ENCODE measurements around the gene TMEM236.

Gene TMEM236

GRCh38 chr10:17817316-17817715, 65.3 kb downstream of the TMEM236 start:
- no peak overlapping the region for H3K27ac Mint-ChIP-seq
- no peak overlapping the region for H3K4me3 Mint-ChIP-seq
- H3K27me3 Mint-ChIP-seq, result peaks cover 12% of the 10 kb centered on the region
- no peaks in the 10 kb centered on the region for H3K4me1 Mint-ChIP-seq (ENCODE audit: low read depth)
- no peaks in the 10 kb centered on the region for H3K9me3 Mint-ChIP-seq (ENCODE audit: low read depth)
- H3K36me3 Mint-ChIP-seq, result no peaks in the 10 kb centered on the region

- Mint-ChIP-seq H3K4me3 (no peak overlapping the region), H3K36me3 (no peaks in the 10 kb centered on the region), H3K27ac (no peak overlapping the region), H3K9me3 (ENCODE audit: low read depth) (no peaks in the 10 kb centered on the region), H3K4me1 (ENCODE audit: low read depth) (no peaks in the 10 kb centered on the region), H3K27me3 (peaks cover 12% of the 10 kb centered on the region)
Measured at GRCh38 chr10:17817790-17818189, 65.8 kb downstream of the TMEM236 start.

GRCh38 chr10:17819836-17820235, 67.8 kb downstream of the TMEM236 start:
- Mint-ChIP-seq H3K9me3 (ENCODE audit: low read depth) (no peaks in the 10 kb centered on the region), H3K27me3 (peaks cover 12% of the 10 kb centered on the region), H3K36me3 (no peaks in the 10 kb centered on the region), H3K4me3 (no peak overlapping the region), H3K27ac (no peak overlapping the region), H3K4me1 (ENCODE audit: low read depth) (no peaks in the 10 kb centered on the region)

- Mint-ChIP-seq H3K27ac (no peak overlapping the region), H3K9me3 (ENCODE audit: low read depth) (no peaks in the 10 kb centered on the region), H3K36me3 (no peaks in the 10 kb centered on the region), H3K4me1 (ENCODE audit: low read depth) (no peaks in the 10 kb centered on the region), H3K4me3 (no peak overlapping the region), H3K27me3 (peaks cover 8% of the 10 kb centered on the region)
Measured at GRCh38 chr10:17820943-17821342, 68.9 kb downstream of the TMEM236 start.

- Mint-ChIP-seq H3K36me3 (no peaks in the 10 kb centered on the region), H3K27me3 (peaks cover 8% of the 10 kb centered on the region), H3K9me3 (ENCODE audit: low read depth) (no peaks in the 10 kb centered on the region), H3K27ac (no peak overlapping the region), H3K4me1 (ENCODE audit: low read depth) (no peaks in the 10 kb centered on the region), H3K4me3 (no peak overlapping the region)
Measured at GRCh38 chr10:17821893-17822292, 69.9 kb downstream of the TMEM236 start.

GRCh38 chr10:17831341-17831740, 79.3 kb downstream of the TMEM236 start:
- peaks cover 2% of the 10 kb centered on the region for H3K4me1 Mint-ChIP-seq (ENCODE audit: low read depth)
- peaks cover 5% of the 10 kb centered on the region for H3K27me3 Mint-ChIP-seq
- H3K36me3 Mint-ChIP-seq, result no peaks in the 10 kb centered on the region
- H3K27ac Mint-ChIP-seq, result no peak overlapping the region
- H3K4me3 Mint-ChIP-seq, result no peak overlapping the region
- H3K9me3 Mint-ChIP-seq (ENCODE audit: low read depth), result no peaks in the 10 kb centered on the region

GRCh38 chr10:17831896-17832295, 79.9 kb downstream of the TMEM236 start:
- peaks cover 3% of the 10 kb centered on the region for H3K4me1 Mint-ChIP-seq (ENCODE audit: low read depth)
- H3K9me3 Mint-ChIP-seq (ENCODE audit: low read depth), result no peaks in the 10 kb centered on the region
- no peaks in the 10 kb centered on the region for H3K36me3 Mint-ChIP-seq
- peaks cover 5% of the 10 kb centered on the region for H3K27me3 Mint-ChIP-seq
- H3K4me3 Mint-ChIP-seq, result no peak overlapping the region
- H3K27ac Mint-ChIP-seq, result no peak overlapping the region

GRCh38 chr10:17833656-17834055, 81.7 kb downstream of the TMEM236 start:
- Mint-ChIP-seq H3K27me3 (peaks cover 11% of the 10 kb centered on the region), H3K9me3 (ENCODE audit: low read depth) (no peaks in the 10 kb centered on the region), H3K36me3 (no peaks in the 10 kb centered on the region), H3K4me3 (no peak overlapping the region), H3K27ac (no peak overlapping the region), H3K4me1 (ENCODE audit: low read depth) (peaks cover 3% of the 10 kb centered on the region)

GRCh38 chr10:17835688-17836087, 83.7 kb downstream of the TMEM236 start:
- Mint-ChIP-seq H3K36me3 (no peaks in the 10 kb centered on the region), H3K4me3 (no peak overlapping the region), H3K9me3 (ENCODE audit: low read depth) (no peaks in the 10 kb centered on the region), H3K27me3 (peaks cover 11% of the 10 kb centered on the region), H3K4me1 (ENCODE audit: low read depth) (peaks cover 3% of the 10 kb centered on the region), H3K27ac (no peak overlapping the region)

- Mint-ChIP-seq H3K27ac (no peak overlapping the region), H3K27me3 (peaks cover 9% of the 10 kb centered on the region), H3K36me3 (no peaks in the 10 kb centered on the region), H3K9me3 (ENCODE audit: low read depth) (no peaks in the 10 kb centered on the region), H3K4me3 (no peak overlapping the region), H3K4me1 (ENCODE audit: low read depth) (peaks cover 3% of the 10 kb centered on the region)
Measured at GRCh38 chr10:17836942-17837341, 84.9 kb downstream of the TMEM236 start.

- H3K9me3 Mint-ChIP-seq (ENCODE audit: low read depth), result no peaks in the 10 kb centered on the region
- no peak overlapping the region for H3K4me3 Mint-ChIP-seq
Measured at GRCh38 chr10:17838080-17838648, 86.2 kb downstream of the TMEM236 start.

GRCh38 chr10:17841050-17841449, 89.0 kb downstream of the TMEM236 start:
- no peak overlapping the region for H3K27ac Mint-ChIP-seq
- no peaks in the 10 kb centered on the region for H3K36me3 Mint-ChIP-seq
- no peak overlapping the region for H3K4me3 Mint-ChIP-seq
- peaks cover 8% of the 10 kb centered on the region for H3K27me3 Mint-ChIP-seq
- H3K9me3 Mint-ChIP-seq (ENCODE audit: low read depth), result no peaks in the 10 kb centered on the region
- H3K4me1 Mint-ChIP-seq (ENCODE audit: low read depth), result peaks cover 3% of the 10 kb centered on the region

More at GRCh38 chr10:17838080-17838648, 86.2 kb downstream of the TMEM236 start:
- no peak overlapping the region for H3K27ac Mint-ChIP-seq
- peaks cover 3% of the 10 kb centered on the region for H3K4me1 Mint-ChIP-seq (ENCODE audit: low read depth)
- peaks cover 9% of the 10 kb centered on the region for H3K27me3 Mint-ChIP-seq
- H3K36me3 Mint-ChIP-seq, result no peaks in the 10 kb centered on the region

GRCh38 chr10:17842641-17843040, 90.6 kb downstream of the TMEM236 start:
- peaks cover 7% of the 10 kb centered on the region for H3K27me3 Mint-ChIP-seq
- H3K36me3 Mint-ChIP-seq, result no peaks in the 10 kb centered on the region
- no peaks in the 10 kb centered on the region for H3K9me3 Mint-ChIP-seq (ENCODE audit: low read depth)
- no peak overlapping the region for H3K4me3 Mint-ChIP-seq
- no peaks in the 10 kb centered on the region for H3K4me1 Mint-ChIP-seq (ENCODE audit: low read depth)
- no peak overlapping the region for H3K27ac Mint-ChIP-seq

GRCh38 chr10:17847585-17848296, 95.7 kb downstream of the TMEM236 start:
- Mint-ChIP-seq H3K36me3 (no peaks in the 10 kb centered on the region), H3K4me1 (ENCODE audit: low read depth) (no peaks in the 10 kb centered on the region), H3K4me3 (no peak overlapping the region), H3K27ac (no peak overlapping the region), H3K9me3 (ENCODE audit: low read depth) (no peaks in the 10 kb centered on the region), H3K27me3 (peaks cover 1% of the 10 kb centered on the region)

- H3K36me3 Mint-ChIP-seq, result no peaks in the 10 kb centered on the region
- no peaks in the 10 kb centered on the region for H3K9me3 Mint-ChIP-seq (ENCODE audit: low read depth)
- H3K4me3 Mint-ChIP-seq, result no peak overlapping the region
- peaks cover 1% of the 10 kb centered on the region for H3K27me3 Mint-ChIP-seq
- H3K4me1 Mint-ChIP-seq (ENCODE audit: low read depth), result no peaks in the 10 kb centered on the region
- no peak overlapping the region for H3K27ac Mint-ChIP-seq
Measured at GRCh38 chr10:17848646-17849045, 96.6 kb downstream of the TMEM236 start.

Measured in activated naive CD8-positive, alpha-beta T cell (primary cell).